Astrocyte (in vitro differentiated cells and primary cell): ENCODE data around the gene IRX3. TPM values are rescaled to one million over a fixed set of nuclear protein-coding genes. Genes with fewer than 3 reads are reported as not detected.

ENCODE experiments used
- DNase-seq: peaks from one replicate; pipeline ENCODE4 v3.0.0-alpha.2; 2010; ENCODE audit warnings: low read depth
- FAIRE-seq: peaks from 2 replicates; lab custom pipeline; 2011; peaks lifted over from hg19 to GRCh38; lab: Jason Lieb, UNC
- H2AFZ ChIP-seq: 2 replicates; pipeline ENCODE4 v1.6.0; 2012; ENCODE audit warnings: low read depth, low read length, inconsistent platforms
- H3K27ac ChIP-seq: 2 replicates; pipeline ENCODE4 v1.5.1; 2011; ENCODE audit warnings: low read depth, low read length, inconsistent platforms
- H3K27me3 ChIP-seq: 2 replicates; pipeline ENCODE4 v1.6.0; 2011; ENCODE audit warnings: low read length, inconsistent platforms; ENCODE audit not compliant: insufficient read depth
- H3K36me3 ChIP-seq: 2 replicates; pipeline ENCODE4 v1.5.1; 2011; ENCODE audit warnings: low read length, inconsistent platforms; ENCODE audit not compliant: insufficient read depth
- H3K4me1 ChIP-seq: 2 replicates; pipeline ENCODE4 v1.5.1; 2011; ENCODE audit warnings: low read length, inconsistent platforms; ENCODE audit not compliant: insufficient read depth
- H3K4me2 ChIP-seq: 2 replicates; pipeline ENCODE4 v1.6.0; 2012; ENCODE audit warnings: low read length, inconsistent platforms
- H3K4me3 ChIP-seq: 2 replicates; pipeline ENCODE4 v1.5.1; 2011; ENCODE audit warnings: low read depth, mild to moderate bottlenecking, low read length, inconsistent platforms; ENCODE audit not compliant: insufficient read depth
- H3K79me2 ChIP-seq: 2 replicates; pipeline ENCODE4 v1.6.0; 2012; ENCODE audit warnings: mild to moderate bottlenecking, low read length, inconsistent platforms; ENCODE audit not compliant: insufficient read depth
- H3K9ac ChIP-seq: 2 replicates; pipeline ENCODE4 v1.6.0; 2012; ENCODE audit warnings: mild to moderate bottlenecking, low read length, inconsistent platforms
- H3K9me3 ChIP-seq: 2 replicates; pipeline ENCODE4 v1.5.1; 2012; ENCODE audit warnings: low read depth, mild to moderate bottlenecking, low read length, inconsistent platforms; ENCODE audit not compliant: insufficient read depth
- H4K20me1 ChIP-seq: 2 replicates; pipeline ENCODE4 v1.6.0; 2012; ENCODE audit warnings: low read length, inconsistent platforms; ENCODE audit not compliant: insufficient read depth
- H3K27ac Mint-ChIP-seq: one replicate; pipeline ENCODE4 v1.8.0; 2021; ENCODE audit warnings: mild to moderate bottlenecking, mixed read lengths; ENCODE audit not compliant: unreplicated experiment
- H3K27me3 Mint-ChIP-seq: one replicate; pipeline ENCODE4 v1.8.0; 2021; ENCODE audit warnings: low read depth, mixed read lengths; ENCODE audit not compliant: unreplicated experiment
- H3K36me3 Mint-ChIP-seq: one replicate; pipeline ENCODE4 v1.8.0; 2021; ENCODE audit warnings: low read depth, mixed read lengths; ENCODE audit not compliant: unreplicated experiment
- H3K4me1 Mint-ChIP-seq: one replicate; pipeline ENCODE4 v1.8.0; 2021; ENCODE audit warnings: low read depth, mixed read lengths; ENCODE audit not compliant: unreplicated experiment
- H3K4me3 Mint-ChIP-seq: one replicate; pipeline ENCODE4 v1.8.0; 2021; ENCODE audit warnings: mild to moderate bottlenecking, moderate library complexity, mixed read lengths; ENCODE audit not compliant: unreplicated experiment
- H3K9me3 Mint-ChIP-seq: one replicate; pipeline ENCODE4 v1.8.0; 2021; ENCODE audit warnings: mild to moderate bottlenecking, mixed read lengths; ENCODE audit not compliant: unreplicated experiment
- CTCF ChIP-seq: IDR thresholded peaks from 2 replicates; pipeline ENCODE4 v1.5.1; 2011; ENCODE audit warnings: low read depth, mild to moderate bottlenecking, inconsistent platforms, low read length, moderate library complexity; ENCODE audit not compliant: insufficient read depth
- EZH2 ChIP-seq: IDR thresholded peaks from 2 replicates; pipeline ENCODE4 v1.6.1; 2012; ENCODE audit warnings: mild to moderate bottlenecking, low read length, inconsistent platforms; ENCODE audit not compliant: insufficient read depth
- total RNA-seq: library from RNA; stranded (reverse); gene quantifications from 2 replicates; pipeline ENCODE4 v1.2.1, GENCODE V29; 2021

IRX3 gene
- total RNA-seq, 1 donor from 2014 or later, result 0.75 TPM

- FAIRE-seq, result no peak
Measured at GRCh38 chr16:54244061-54244886, 42.3 kb downstream of the IRX3 start.

GRCh38 chr16:54243202-54243601, 43.4 kb downstream of the IRX3 start:
- FAIRE-seq, result no peak

More at GRCh38 chr16:54244061-54244886, 42.3 kb downstream of the IRX3 start:
- Mint-ChIP-seq H3K4me3 (no peak overlapping the region), H3K27ac (no peak overlapping the region), H3K4me1 (no peaks in the 10 kb centered on the region), H3K9me3 (no peaks in the 10 kb centered on the region), H3K36me3 (no peaks in the 10 kb centered on the region), H3K27me3 (peaks cover 15% of the 10 kb centered on the region)
- Histone ChIP-seq H3K27ac (no peak overlapping the region), H3K4me1 (no peaks in the 10 kb centered on the region), H4K20me1 (no peaks in the 10 kb centered on the region), H3K9me3 (no peaks in the 10 kb centered on the region), H3K36me3 (no peaks in the 10 kb centered on the region), H3K27me3 (peaks cover 6% of the 10 kb centered on the region), H2AFZ (no peak overlapping the region), H3K4me2 (no peak overlapping the region), H3K79me2 (no peaks in the 10 kb centered on the region), H3K4me3 (no peak overlapping the region), H3K9ac (no peak overlapping the region)
- TF ChIP-seq CTCF, result no peak
- no peak for TF ChIP-seq EZH2
- no peak for DNase-seq

More at GRCh38 chr16:54243202-54243601, 43.4 kb downstream of the IRX3 start:
- Mint-ChIP-seq H3K27me3 (peaks cover 13% of the 10 kb centered on the region), H3K4me3 (no peak overlapping the region), H3K36me3 (no peaks in the 10 kb centered on the region), H3K9me3 (no peaks in the 10 kb centered on the region), H3K4me1 (no peaks in the 10 kb centered on the region), H3K27ac (no peak overlapping the region)
- no peaks in the 10 kb centered on the region for H3K36me3 ChIP-seq
- H3K4me2 ChIP-seq, result no peak overlapping the region
- H3K4me1 ChIP-seq, result no peaks in the 10 kb centered on the region
- no peaks in the 10 kb centered on the region for H4K20me1 ChIP-seq
- no peak overlapping the region for H3K4me3 ChIP-seq
- no peaks in the 10 kb centered on the region for H3K9me3 ChIP-seq
- H3K9ac ChIP-seq, result no peak overlapping the region
- H3K27me3 ChIP-seq, result peaks cover 3% of the 10 kb centered on the region
- no peak overlapping the region for H3K27ac ChIP-seq
- DNase-seq, result no peak
- no peak overlapping the region for H2AFZ ChIP-seq
- H3K79me2 ChIP-seq, result no peaks in the 10 kb centered on the region
- TF ChIP-seq CTCF (no peak), EZH2 (no peak)
